HCEC 1CT (cell line): ENCODE measurements around the gene SOD1.
A peak's percentile ranks its signal among the peaks of the same experiment; 100 is the strongest.
"Not testable (repeated sequence)": the region's sequence is repeated elsewhere in the genome, so short reads cannot be mapped to it uniquely, and the experiment has no call there.

Experiments
- DNase-seq: peaks from one replicate; pipeline ENCODE4 v3.0.0-alpha.2; 2017

SOD1 gene

DNA sequence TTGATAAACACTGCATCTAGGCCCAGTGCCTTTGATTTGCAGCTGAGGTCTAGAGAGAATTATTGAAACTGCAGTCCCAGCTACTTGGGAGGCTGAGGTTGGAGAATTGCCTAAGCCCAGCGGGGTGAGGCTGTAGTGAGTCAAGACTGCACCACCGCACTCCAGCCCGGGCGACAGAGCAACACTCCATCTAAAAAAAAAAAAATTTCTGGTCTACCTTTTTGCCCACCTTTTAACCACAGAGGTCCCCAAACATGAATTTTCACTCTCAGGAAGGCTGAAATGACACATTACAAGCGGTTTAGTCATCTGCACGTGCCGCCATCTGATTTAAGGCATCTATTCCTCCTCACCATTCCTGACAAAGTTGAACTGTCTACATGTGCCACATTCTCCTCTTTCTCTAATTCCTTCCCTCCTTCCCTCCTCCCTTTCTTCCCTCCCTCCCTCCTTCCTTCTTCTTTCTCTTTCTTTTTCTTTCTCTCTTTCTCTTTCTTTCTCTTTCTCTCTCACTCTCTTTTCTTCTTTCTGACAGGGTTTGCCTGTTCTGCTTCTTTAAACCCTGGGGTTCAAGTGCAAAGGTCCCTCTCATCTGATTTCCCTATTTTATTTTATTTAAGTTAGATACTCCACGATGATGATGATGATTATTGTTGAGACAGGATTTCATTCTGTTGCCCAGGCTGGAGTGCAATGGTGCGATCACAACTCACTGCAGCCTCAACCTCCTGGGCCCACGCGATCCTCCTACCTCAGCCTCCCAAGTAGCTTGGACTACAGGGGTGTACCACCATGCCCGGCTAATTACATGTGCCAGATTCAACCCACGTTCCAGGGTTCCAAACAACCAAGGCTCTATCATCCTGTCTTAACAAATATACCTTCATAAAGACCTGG lies 3.0 kb upstream of the SOD1 start:
- DNase-seq, result no peak

DNA sequence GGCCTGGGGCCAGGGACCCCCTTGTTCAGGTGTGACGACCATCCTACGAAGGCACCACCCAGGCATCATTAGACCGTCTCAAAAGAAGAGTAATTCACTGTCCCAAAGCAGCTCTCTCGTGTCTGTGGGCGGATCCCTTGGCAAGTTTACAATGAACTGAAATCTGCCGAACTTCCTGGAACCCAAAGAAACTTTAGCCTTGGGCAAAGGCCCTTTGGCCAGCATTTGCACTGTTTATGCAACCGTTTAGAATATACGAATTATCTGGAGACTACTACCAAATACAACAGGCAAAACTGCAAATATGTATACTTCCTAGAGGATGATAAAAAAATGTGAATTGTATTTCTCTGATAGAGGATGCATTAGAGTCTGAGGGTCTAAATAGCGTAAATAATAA lies 1.4 kb upstream of the SOD1 start:
- no peak for DNase-seq

DNA sequence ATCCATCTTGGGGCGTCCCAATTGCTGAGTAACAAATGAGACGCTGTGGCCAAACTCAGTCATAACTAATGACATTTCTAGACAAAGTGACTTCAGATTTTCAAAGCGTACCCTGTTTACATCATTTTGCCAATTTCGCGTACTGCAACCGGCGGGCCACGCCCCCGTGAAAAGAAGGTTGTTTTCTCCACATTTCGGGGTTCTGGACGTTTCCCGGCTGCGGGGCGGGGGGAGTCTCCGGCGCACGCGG lies 282 bp upstream of the SOD1 start:
- no peak for DNase-seq

DNA sequence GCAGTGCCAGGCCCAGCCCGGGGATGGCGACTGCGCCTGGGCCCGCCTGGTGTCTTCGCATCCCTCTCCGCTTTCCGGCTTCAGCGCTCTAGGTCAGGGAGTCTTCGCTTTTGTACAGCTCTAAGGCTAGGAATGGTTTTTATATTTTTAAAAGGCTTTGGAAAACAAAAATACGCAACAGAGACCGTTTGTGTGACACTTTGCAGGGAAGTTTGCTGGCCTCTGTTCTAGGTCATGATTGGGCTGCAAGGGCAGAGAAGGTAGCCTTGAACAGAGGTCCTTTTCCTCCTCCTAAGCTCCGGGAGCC lies 719 bp downstream of the SOD1 start:
- peak; percentile 26 for DNase-seq

DNA sequence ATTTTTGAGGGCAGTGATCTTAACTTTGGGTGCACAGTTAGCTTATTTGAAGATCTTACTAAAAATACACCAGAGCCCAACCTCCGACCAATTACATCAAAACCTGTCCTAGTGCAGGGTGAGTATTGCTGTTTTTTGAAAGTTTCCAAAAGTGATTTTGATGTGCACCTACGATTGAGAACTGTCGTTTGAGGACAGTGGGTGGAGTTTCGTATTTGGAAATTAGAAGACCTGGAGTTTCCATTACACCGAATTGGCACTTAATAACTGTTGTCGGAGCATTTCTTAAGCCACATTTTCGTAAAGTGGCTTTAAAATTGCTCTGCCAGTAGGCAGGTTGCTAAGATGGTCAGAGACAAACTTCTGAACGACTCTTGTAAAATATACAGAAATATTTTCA lies 1.1 kb downstream of the SOD1 start:
- no peak for DNase-seq

DNA sequence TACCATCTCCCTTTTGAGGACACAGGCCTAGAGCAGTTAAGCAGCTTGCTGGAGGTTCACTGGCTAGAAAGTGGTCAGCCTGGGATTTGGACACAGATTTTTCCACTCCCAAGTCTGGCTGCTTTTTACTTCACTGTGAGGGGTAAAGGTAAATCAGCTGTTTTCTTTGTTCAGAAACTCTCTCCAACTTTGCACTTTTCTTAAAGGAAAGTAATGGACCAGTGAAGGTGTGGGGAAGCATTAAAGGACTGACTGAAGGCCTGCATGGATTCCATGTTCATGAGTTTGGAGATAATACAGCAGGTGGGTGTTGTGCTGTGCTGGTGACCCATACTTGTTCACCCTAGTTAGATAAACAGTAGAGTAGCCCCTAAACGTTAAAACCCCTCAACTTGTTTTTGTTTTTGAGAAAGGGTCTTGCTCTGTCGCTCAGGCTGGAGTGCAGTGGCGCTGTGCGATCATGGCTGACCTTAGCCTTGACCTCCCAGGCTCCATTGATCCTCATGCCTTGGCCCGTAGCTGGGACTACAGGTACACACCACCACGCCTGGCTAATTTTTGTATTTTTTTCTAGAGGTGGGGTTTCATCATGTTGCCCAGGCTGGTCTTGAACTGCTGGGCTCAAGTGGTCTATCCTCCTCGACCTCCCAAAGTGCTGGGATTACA lies 4.2 kb downstream of the SOD1 start:
- no peak for DNase-seq

DNA sequence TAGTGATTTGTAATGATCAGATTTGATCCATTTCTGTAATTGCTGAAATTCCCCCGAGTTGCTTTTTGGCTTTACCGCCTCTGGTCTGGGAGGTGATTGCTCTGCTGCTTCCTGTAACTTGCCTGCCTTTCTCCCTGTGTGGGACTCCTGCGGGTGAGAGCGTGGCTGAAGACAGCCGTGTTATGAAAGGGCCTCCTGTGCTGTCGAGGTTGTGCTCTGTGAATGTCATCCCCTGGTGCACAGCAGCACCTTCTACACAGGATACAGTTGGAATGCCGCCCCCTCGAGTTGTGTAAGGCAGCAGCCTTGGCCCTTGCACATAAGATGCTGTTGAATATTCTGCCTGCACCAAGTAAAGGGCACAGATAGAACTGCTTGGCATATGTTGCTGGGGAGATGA lies 5.9 kb downstream of the SOD1 start:
- no peak for DNase-seq

DNA sequence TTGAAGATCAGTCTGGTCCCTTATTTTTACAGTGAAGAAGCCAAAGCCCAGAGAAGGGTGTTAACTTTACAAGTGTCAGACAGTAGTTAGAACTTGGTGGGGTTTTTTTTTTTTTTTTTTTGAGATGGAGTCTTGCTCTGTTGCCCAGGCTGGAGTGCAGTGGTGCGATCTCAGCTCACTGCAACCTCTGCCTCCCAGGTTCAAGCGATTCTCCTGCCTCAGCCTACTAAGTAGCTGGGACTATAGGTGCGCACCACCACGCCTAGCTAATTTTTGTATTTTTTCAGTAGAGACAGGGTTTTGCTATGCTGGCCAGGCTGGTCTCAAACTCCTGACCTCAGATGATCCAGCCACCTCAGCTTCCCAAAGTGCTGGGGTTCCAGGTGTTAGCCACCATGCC lies 6.4 kb downstream of the SOD1 start:
- not testable (repeated sequence) for DNase-seq

DNA sequence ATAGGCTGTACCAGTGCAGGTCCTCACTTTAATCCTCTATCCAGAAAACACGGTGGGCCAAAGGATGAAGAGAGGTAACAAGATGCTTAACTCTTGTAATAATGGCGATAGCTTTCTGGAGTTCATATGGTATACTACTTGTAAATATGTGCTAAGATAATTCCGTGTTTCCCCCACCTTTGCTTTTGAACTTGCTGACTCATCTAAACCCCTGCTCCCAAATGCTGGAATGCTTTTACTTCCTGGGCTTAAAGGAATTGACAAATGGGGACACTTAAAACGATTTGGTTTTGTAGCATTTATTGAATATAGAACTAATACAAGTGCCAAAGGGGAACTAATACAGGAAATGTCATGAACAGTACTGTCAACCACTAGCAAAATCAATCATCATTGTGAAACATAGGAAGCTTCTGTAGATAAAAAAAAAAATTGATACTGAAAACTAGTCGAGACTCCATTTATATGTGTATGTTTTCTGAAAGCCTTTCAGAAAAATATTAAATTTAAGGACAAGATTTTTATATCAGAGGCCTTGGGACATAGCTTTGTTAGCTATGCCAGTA lies 7.0 kb downstream of the SOD1 start:
- no peak for DNase-seq

DNA sequence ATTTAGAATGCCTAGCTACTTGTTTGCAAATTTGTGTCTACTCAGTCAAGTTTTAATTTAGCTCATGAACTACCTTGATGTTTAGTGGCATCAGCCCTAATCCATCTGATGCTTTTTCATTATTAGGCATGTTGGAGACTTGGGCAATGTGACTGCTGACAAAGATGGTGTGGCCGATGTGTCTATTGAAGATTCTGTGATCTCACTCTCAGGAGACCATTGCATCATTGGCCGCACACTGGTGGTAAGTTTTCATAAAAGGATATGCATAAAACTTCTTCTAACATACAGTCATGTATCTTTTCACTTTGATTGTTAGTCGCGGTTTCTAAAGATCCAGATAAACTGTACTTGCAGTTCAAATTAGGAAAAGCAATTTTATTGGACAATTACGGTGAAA lies 7.6 kb downstream of the SOD1 start:
- no peak for DNase-seq

DNA sequence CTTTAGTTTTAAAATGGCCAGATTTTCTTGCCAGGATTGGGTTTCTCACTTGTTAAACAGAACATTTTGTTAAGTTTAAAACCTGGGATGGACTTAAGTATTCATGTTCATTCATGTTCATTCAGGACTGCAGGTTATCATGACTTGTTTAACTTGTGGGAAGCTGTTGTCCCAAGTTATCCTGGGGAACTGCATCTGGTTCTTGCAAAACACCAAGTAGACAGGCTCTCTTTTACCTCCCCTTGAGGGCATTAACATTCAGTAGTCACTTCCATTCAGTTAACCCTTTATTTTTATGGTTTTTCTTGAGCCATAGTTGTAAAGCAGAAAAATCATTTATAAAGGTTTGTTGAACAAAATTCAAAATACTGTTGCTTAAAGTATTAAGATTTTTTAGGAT lies 8.1 kb downstream of the SOD1 start:
- no peak for DNase-seq

DNA sequence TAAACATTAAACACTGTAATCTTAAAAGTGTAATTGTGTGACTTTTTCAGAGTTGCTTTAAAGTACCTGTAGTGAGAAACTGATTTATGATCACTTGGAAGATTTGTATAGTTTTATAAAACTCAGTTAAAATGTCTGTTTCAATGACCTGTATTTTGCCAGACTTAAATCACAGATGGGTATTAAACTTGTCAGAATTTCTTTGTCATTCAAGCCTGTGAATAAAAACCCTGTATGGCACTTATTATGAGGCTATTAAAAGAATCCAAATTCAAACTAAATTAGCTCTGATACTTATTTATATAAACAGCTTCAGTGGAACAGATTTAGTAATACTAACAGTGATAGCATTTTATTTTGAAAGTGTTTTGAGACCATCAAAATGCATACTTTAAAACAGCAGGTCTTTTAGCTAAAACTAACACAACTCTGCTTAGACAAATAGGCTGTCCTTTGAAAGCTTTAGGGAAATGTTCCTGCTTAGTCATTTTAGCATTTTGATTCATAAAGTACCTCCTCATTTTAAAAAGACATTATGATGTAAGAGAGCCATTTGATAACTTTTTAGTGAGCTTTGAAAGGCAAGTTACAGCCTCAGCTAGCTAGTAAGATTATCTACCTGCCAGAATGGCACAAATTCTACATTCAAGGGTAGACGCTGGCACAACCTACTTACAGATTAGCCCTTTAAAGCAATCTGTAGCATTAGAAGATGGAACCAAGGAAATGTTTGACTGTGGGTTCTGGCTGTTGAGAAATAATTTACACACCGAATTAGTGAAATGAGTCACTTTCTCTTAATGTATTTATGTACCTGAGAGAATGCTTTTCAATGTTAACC lies 9.4 kb downstream of the SOD1 start:
- DNase-seq, result no peak

DNA sequence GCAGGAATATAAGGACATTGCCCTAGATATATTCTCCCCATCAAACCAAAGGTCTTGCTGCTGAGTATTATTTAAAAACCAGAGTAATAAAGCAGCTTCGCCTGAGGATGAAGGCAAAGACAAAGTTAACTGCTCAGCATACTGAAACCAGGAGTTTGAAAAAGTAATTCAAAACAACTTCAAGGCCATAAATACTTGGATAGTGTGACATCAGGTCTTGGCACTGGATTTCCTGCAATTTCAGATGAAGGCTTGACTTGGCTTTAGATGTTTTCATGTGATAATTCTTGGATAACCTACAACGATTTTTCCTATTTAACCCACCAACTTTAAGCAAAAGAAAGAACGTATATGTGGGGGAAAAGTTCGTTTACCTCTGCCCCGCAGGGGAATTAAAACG lies 10.6 kb downstream of the SOD1 start:
- DNase-seq, result no peak

DNA sequence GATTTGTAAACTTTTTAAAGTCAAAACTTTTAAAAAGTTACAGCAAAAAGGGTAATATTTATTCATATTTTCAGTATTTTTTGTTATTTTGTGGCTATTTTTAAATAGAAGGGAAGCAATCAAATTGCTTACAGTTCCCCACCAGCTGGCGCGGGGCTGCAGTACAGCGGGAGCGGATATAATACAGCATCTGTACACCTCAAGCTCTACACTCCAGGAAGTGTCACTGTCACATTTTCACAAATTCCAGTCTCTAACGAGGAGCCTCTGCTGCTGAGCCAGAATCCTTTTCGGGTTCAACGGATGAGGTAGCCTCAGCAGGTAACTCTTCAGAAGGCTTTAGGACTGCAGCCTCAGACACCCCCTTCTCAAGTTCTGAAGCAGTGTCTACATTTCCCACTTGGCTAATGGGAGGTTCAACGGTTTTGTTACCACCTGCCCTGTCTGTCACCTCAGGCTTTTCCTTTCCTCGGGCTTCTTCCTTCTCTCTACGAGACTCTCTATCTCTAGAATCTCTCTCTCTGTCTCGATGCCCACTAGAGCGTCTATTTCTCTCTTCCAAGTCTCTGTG lies 11.7 kb downstream of the SOD1 start:
- DNase-seq, result no peak

DNA sequence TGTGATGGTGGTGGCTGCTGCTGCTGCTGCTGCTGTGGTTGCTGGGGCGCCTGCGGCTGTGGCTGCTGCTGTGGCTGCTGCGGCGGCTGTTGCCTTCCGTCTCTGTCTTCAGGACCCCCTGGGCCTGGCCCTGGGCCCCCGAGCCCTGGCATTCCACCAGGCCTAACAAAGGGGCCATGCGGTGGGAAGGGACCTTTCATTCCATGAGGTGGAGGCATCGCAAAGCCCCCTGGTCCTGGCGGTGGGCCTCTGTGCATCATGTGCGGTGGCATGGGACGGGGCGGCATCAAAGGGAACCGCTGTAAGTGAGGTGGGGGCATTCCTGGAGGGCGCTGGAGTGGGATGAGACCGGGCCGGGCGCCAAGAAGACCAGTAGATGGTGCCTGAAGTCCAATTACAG lies 12.4 kb downstream of the SOD1 start:
- DNase-seq, result no peak

DNA sequence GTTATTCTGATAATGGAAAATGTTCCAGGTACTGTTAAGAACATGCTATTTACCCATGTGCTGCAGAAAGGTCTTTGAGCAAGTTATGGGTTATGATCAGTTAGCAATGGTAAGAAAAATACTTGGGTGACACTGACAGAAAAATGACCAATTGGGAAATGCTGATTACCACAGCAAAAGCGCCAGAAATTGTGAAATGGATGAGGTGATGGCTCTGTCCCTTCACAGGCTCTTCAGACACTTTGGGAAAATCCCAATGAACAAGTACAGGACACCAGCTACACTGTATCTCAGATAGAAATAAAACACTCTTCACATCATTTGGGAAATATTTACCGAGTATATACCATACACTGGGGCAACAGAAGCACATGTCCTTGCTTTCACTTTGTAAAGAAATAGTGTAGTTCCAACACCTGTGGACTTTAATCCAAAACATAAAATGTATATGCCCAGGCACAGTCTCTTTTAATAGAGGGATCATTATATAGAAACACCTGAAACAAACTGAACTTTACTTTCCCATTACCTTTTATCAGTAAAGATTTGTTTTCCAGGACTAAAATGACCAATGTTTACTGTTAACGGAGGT lies 13.9 kb downstream of the SOD1 start:
- no peak for DNase-seq

DNA sequence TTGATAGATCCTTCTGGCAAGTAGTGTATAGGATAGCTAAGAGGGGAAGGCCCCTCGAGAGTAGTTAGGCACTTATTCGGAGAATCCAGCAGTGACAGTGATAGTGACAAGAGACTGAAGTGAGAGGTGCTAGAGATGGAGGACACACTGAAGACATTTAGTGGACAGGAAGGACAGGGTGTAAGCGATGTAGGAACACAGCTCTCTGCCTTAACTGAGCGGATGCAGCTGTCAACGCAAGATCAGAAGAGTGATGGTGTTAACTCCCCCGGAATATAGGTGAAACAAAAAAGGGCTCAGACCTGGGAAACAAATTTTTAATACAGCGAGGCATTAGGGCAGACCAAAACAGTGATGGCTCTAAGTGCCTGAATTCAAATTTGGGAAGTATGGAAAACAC lies 15.8 kb downstream of the SOD1 start:
- no peak for DNase-seq

DNA sequence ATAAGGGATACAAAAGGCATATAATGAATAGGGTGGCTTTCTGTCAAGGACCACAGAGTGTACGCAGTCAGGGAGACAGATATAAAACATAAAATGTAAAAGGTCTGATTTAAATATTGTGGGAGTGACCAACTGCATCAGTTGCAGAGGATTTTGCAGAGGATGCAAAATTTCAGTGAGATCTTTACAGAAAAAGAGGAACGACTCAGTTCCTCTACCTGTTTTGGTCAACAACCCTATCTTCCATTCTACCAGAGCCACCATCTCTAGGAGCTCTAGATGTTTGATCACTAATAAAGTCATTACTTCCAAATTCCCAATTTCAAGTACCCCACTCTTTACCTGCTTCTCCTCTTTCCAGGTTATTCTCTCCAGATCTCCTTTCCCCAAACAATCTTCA lies 16.5 kb downstream of the SOD1 start:
- no peak for DNase-seq

DNA sequence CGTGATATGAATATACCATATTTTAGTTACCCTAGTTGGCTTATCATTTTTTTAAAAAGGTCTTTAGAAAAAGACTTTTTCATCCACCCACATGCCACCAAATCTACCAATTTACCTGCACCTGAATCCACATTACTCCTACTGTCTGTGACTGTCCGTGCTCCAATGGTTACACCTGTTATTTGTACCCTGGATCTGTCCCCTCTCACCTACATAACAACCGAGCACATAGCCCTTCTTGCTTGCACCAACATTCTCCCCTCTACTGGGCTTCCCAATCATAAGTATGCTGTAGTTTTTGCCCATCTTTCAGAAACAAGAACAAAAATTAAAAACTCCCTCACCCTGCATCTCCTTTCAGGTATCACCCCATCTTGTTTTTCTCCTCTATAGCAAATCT lies 17.6 kb downstream of the SOD1 start:
- DNase-seq, result no peak

DNA sequence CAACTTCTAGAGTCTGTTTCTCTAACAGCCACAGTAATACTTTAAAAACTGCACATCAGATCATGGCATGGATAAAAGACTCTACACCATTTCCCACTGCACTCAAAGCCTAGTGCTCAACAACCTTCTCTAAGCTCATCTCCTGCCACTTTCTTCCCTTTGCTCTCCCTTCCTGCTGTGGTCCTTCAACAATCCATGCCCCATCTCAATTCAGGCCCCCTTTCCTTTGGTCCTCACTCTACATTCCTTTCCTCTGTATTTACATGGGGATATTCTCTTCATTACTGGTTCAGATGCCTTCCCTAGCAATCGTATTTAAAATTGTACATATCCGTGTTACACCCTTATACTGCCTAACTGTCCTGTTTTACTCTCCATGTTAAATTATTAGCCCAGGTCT lies 19.0 kb downstream of the SOD1 start:
- DNase-seq, result no peak

DNA sequence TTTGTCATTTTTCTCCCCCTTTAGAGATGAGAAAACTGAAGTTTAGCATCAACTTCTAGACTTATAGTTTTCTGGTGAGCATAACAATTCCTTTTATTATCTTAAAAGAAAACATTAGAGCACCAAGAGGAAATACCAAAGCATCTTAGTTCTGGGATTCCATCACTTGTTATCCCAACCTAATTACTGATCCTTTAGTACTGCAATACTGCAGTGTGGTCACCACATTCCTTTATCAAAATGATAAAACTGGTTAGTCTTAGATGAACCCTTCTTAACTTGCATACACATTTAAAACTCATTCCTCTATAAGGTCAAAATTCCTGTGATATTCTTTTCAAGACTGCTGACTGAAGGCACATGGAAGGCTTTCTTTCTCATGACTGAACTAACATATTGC lies 23.1 kb downstream of the SOD1 start:
- no peak for DNase-seq

DNA sequence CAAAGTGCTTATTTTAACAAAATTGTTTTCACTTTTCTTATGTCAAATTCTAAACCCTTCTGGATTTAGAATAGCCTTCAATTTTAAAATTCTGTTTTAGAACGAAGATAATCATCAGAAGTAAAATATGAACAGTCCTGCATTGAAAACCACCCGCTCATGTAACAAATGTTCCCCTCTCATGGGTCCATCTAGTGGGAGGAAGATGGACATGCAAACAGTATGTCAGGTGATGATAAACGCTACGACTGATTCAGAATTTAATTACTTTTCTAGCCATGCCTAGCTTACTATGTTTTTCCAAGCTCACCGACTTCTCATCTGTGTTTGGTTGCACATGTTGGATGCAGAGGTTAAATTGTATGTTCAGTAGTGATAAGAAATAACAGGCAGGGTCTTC lies 23.5 kb downstream of the SOD1 start:
- no peak for DNase-seq

DNA sequence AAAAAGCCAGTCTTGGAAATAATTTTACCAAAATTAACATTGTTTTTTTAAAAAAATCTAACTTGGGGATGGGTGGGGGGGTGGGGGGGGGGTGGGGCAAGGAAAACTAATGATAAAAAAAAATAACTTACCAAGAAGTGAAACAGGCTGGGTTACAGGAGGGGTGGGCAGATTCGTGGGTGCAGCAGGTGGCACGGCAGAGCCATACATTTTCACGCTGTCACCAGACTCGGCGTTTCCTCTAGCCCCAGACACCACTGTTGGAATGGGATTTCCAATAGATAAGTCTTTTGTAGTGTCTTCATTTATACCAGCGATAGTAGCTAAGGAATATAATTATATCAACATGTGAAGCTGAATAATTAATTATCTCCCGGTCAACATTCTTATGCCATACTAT lies 25.4 kb downstream of the SOD1 start:
- no peak for DNase-seq
